H1 (cell line): Measurements from ENCODE around the gene FPR2. TPM values are rescaled to one million over a fixed set of nuclear protein-coding genes. Genes with fewer than 3 reads are reported as not detected.
A peak's percentile ranks its signal among the peaks of the same experiment; 100 is the strongest.

Experiments
- CTCF ChIA-PET: fragments of 300-600 bp; sonication (Branson Sonifier 250); formaldehyde crosslinking; loops from one replicate; lab custom pipeline; 2021; ENCODE audit not compliant: partially characterized antibody; lab: Charles Lee
- POLR2A ChIA-PET: fragments of 300-600 bp; sonication (Branson Sonifier 250); formaldehyde crosslinking; loops from one replicate; lab custom pipeline; 2021; ENCODE audit warnings: inconsistent platforms; ENCODE audit not compliant: partially characterized antibody; lab: Charles Lee
- DNase-seq, 2 experiments: peaks; one replicate each; pipeline versions ENCODE4 v3.0.0 to v3.0.0-alpha.2; 2010 to 2022; ENCODE audit warnings: low spot score in 2 of 2, low read depth in 1 of 2, mixed read lengths in 1 of 2
- FAIRE-seq: peaks from 2 replicates; lab custom pipeline; 2011; peaks lifted over from hg19 to GRCh38; lab: Jason Lieb, UNC
- H2AFZ ChIP-seq: 2 replicates; pipeline ENCODE4 v1.8.1; 2012; ENCODE audit warnings: low read length, inconsistent platforms
- H2AK5ac ChIP-seq: 2 replicates; pipeline ENCODE4 v1.6.1; 2013; ENCODE audit warnings: low read depth, low read length
- H2BK120ac ChIP-seq: replicated peaks from 2 replicates; pipeline ENCODE3; 2013; ENCODE audit warnings: low read depth, low read length, inconsistent platforms
- H2BK12ac ChIP-seq: 2 replicates; pipeline ENCODE4 v1.6.1; 2013; ENCODE audit warnings: low read depth, low read length
- H2BK15ac ChIP-seq: 2 replicates; pipeline ENCODE4 v1.6.1; 2013; ENCODE audit warnings: low read length
- H2BK20ac ChIP-seq: 2 replicates; pipeline ENCODE4 v1.6.1; 2013; ENCODE audit warnings: low read length
- H2BK5ac ChIP-seq: 2 replicates; pipeline ENCODE4 v1.6.1; 2013; ENCODE audit warnings: low read depth, low read length
- H3K14ac ChIP-seq: 2 replicates; pipeline ENCODE4 v1.6.1; 2013; ENCODE audit warnings: inconsistent platforms; ENCODE audit not compliant: insufficient read length
- H3K18ac ChIP-seq: 2 replicates; pipeline ENCODE4 v1.6.1; 2013; ENCODE audit warnings: low read length; ENCODE audit errors: extremely low read depth
- H3K23ac ChIP-seq: 2 replicates; pipeline ENCODE4 v1.6.1; 2013; ENCODE audit warnings: inconsistent platforms; ENCODE audit not compliant: insufficient read length
- H3K23me2 ChIP-seq: 2 replicates; pipeline ENCODE4 v1.6.1; 2013; ENCODE audit warnings: low read depth, low read length
- H3K27ac ChIP-seq: 2 replicates; pipeline ENCODE4 v1.6.1; 2011; ENCODE audit warnings: low read depth, low read length, inconsistent platforms
- H3K27me3 ChIP-seq, 4 experiments: replicated peaks in 1 of 4; 1 replicate in 1 of 4; 2 replicates in 3 of 4; pipeline versions ENCODE4 v1.6.1 to v1.8.1; 2011 to 2013; ENCODE audit warnings: low read length in 3 of 4, mild to moderate bottlenecking in 3 of 4, inconsistent platforms in 2 of 4, mixed read lengths in 2 of 4, moderate library complexity in 1 of 4; ENCODE audit not compliant: control insufficient read depth in 3 of 4, insufficient read depth in 3 of 4; ENCODE audit errors: extremely low read depth in 1 of 4
- H3K36me3 ChIP-seq, 4 experiments: 2 replicates each; pipeline versions ENCODE4 v1.6.1 to v1.8.1; 2011 to 2013; ENCODE audit warnings: mild to moderate bottlenecking in 4 of 4, low read length in 3 of 4, moderate library complexity in 2 of 4, control low read depth in 1 of 4, inconsistent platforms in 1 of 4; ENCODE audit not compliant: insufficient read depth in 4 of 4, control insufficient read depth in 2 of 4
- H3K4ac ChIP-seq: replicated peaks from 2 replicates; pipeline ENCODE3; 2013; ENCODE audit warnings: low read length, low read depth, mixed read lengths, inconsistent platforms; ENCODE audit not compliant: insufficient read length
- H3K4me1 ChIP-seq, 4 experiments: replicated peaks in 1 of 4; 1 replicate in 1 of 4; 2 replicates in 3 of 4; pipeline versions ENCODE4 v1.6.1 to v1.8.1; 2011 to 2013; ENCODE audit warnings: low read length in 3 of 4, inconsistent platforms in 2 of 4, mixed read lengths in 1 of 4; ENCODE audit not compliant: insufficient read depth in 4 of 4, control insufficient read depth in 3 of 4
- H3K4me2 ChIP-seq, 2 experiments: 2 replicates each; pipeline versions ENCODE4 v1.6.1 to v1.8.1; 2011 to 2013; ENCODE audit warnings: low read depth in 2 of 2, low read length in 2 of 2, control low read depth in 1 of 2, inconsistent platforms in 1 of 2, mild to moderate bottlenecking in 1 of 2; ENCODE audit not compliant: insufficient read depth in 1 of 2
- H3K4me3 ChIP-seq, 4 experiments: fragments of 200-600, 300-600 bp in 1 of 4; sonication (generic), shearing (Covaris generic), sonication (Bioruptor Twin) in 1 of 4; 2 replicates each; pipeline versions ENCODE4 v1.5.1 to v1.8.1; 2011 to 2016; ENCODE audit warnings: low read length in 4 of 4, low read depth in 3 of 4, control low read depth in 2 of 4, inconsistent platforms in 2 of 4, mild to moderate bottlenecking in 2 of 4, mixed read lengths in 1 of 4, moderate library complexity in 1 of 4; ENCODE audit not compliant: insufficient read depth in 2 of 4; ENCODE audit errors: extremely low read depth in 1 of 4
- H3K56ac ChIP-seq: replicated peaks from 2 replicates; pipeline ENCODE3; 2013; ENCODE audit warnings: low read depth, mild to moderate bottlenecking, mixed read lengths, low read length, inconsistent platforms; ENCODE audit not compliant: insufficient read length
- H3K79me1 ChIP-seq: 2 replicates; pipeline ENCODE4 v1.6.1; 2013; ENCODE audit warnings: low read depth, low read length, control low read depth
- H3K79me2 ChIP-seq, 2 experiments: 2 replicates each; pipeline versions ENCODE4 v1.6.1 to v1.8.1; 2012 to 2013; ENCODE audit warnings: low read length in 2 of 2, mild to moderate bottlenecking in 2 of 2, inconsistent platforms in 1 of 2; ENCODE audit not compliant: insufficient read depth in 2 of 2, control insufficient read depth in 1 of 2
- H3K9ac ChIP-seq, 4 experiments: replicated peaks in 1 of 4; 1 replicate in 1 of 4; 2 replicates in 3 of 4; pipeline versions ENCODE4 v1.6.1 to v1.8.1; 2011 to 2013; ENCODE audit warnings: low read depth in 3 of 4, low read length in 3 of 4, control low read depth in 2 of 4, mild to moderate bottlenecking in 2 of 4, moderate library complexity in 2 of 4, inconsistent platforms in 1 of 4; ENCODE audit errors: extremely low read depth in 1 of 4
- H3K9me3 ChIP-seq, 2 experiments: 2 replicates each; pipeline versions ENCODE4 v1.6.1 to v1.8.1; 2012 to 2013; ENCODE audit warnings: mild to moderate bottlenecking in 2 of 2, moderate library complexity in 2 of 2, control low read depth in 1 of 2, inconsistent platforms in 1 of 2, low read depth in 1 of 2, low read length in 1 of 2, mixed read lengths in 1 of 2; ENCODE audit not compliant: insufficient read depth in 2 of 2
- H4K20me1 ChIP-seq, 2 experiments: replicated peaks in 1 of 2; 2 replicates each; pipeline versions ENCODE3 to v1.8.1; 2011 to 2013; ENCODE audit warnings: inconsistent platforms in 2 of 2, low read length in 2 of 2, mild to moderate bottlenecking in 1 of 2; ENCODE audit not compliant: insufficient read depth in 2 of 2, control insufficient read depth in 1 of 2
- H4K5ac ChIP-seq: 2 replicates; pipeline ENCODE4 v1.6.1; 2013; ENCODE audit warnings: low read length, low read depth, mixed read lengths, inconsistent platforms; ENCODE audit not compliant: insufficient read length
- H4K8ac ChIP-seq: 2 replicates; pipeline ENCODE4 v1.8.0; 2013; ENCODE audit warnings: mild to moderate bottlenecking, moderate library complexity, low read length, inconsistent platforms; ENCODE audit not compliant: insufficient read depth; ENCODE audit errors: extremely low read depth
- H4K91ac ChIP-seq: replicated peaks from 2 replicates; pipeline ENCODE3; 2013; ENCODE audit warnings: low read length, mixed read lengths, inconsistent platforms; ENCODE audit not compliant: insufficient read length
- CEBPB ChIP-seq: IDR thresholded peaks from 2 replicates; pipeline ENCODE4 v1.6.1; 2012; ENCODE audit warnings: low read depth, low read length
- GABPA ChIP-seq: IDR thresholded peaks from 2 replicates; pipeline ENCODE4 v1.6.1; 2011; ENCODE audit warnings: mild to moderate bottlenecking, low read length, moderate library complexity, borderline replicate concordance; ENCODE audit not compliant: insufficient read depth
- RAD21 ChIP-seq, 2 experiments: IDR thresholded peaks in 1 of 2; conservative IDR thresholded peaks in 1 of 2; 2 replicates each; pipeline ENCODE4 v1.6.1; 2011; ENCODE audit warnings: low read depth in 2 of 2, low read length in 2 of 2, improper control_type of control experiment in 1 of 2, inconsistent platforms in 1 of 2, mild to moderate bottlenecking in 1 of 2, moderate library complexity in 1 of 2
- YY1 ChIP-seq: IDR thresholded peaks from 2 replicates; pipeline ENCODE4 v1.6.1; 2011; ENCODE audit warnings: low read depth, mild to moderate bottlenecking, low read length
- WGBS, 2 experiments: shearing (Covaris generic) in 1 of 2; methylation state at CpG; one replicate each; pipeline versions ENCODE4 v1.1.6 to v1.1.7; 2013 to 2015; ENCODE audit warnings: low lambda C conversion rate in 2 of 2, mixed read lengths in 2 of 2, inconsistent platforms in 1 of 2, low coverage in 1 of 2, missing lambda C conversion rate in 1 of 2; ENCODE audit not compliant: insufficient replicate concordance in 2 of 2, insufficient coverage in 1 of 2, insufficient read length in 1 of 2; ENCODE audit errors: extremely low coverage in 1 of 2, missing lambda C conversion rate in 1 of 2; 5-methylcytosine and 5-hydroxymethylcytosine counted together
- polyA plus RNA-seq, 7 experiments: library from polyadenylated mRNA; depleted of rRNA in 3 of 7; stranded (reverse) in 5 of 7; unstranded in 2 of 7; fragments of >200 nt in 5 of 7; fragments of 200-250 nt in 2 of 7; gene quantifications; 1 replicate in 5 of 7; 2 replicates in 1 of 7; 4 replicates in 1 of 7; pipeline versions ENCODE4 v1.2.1 to v1.2.3, GENCODE V29; 2011 to 2013; ENCODE audit warnings: missing spikeins in 2 of 7, mixed read lengths in 2 of 7
- total RNA-seq: library from RNA; stranded (reverse); fragmentation: NEBNext Ultra II Directional; extraction: Animal tissue kit (Norgen Biotek cat#: 25700); gene quantifications from 2 replicates; pipeline ENCODE4 v1.2.1, GENCODE V29; 2021
- TF ChIP-seq, protein P1 (sequence below), 3 experiments: IDR thresholded peaks; 1 replicate in 2 of 3; 2 replicates in 1 of 3; pipeline versions ENCODE4 v1.5.1 to v1.6.1; 2011; ENCODE audit warnings: low read length in 3 of 3, mild to moderate bottlenecking in 3 of 3, inconsistent platforms in 2 of 3, low read depth in 1 of 3, moderate library complexity in 1 of 3; ENCODE audit not compliant: insufficient read depth in 1 of 3; ENCODE audit errors: control extremely low read depth in 1 of 3

Gene FPR2
- total and polyA plus RNA-seq, 2 of the 8 experiments (the other 6 are each of a cell fraction or from before 2014, with no cell fraction given): 0.17 TPM; not detected in 1

DNA sequence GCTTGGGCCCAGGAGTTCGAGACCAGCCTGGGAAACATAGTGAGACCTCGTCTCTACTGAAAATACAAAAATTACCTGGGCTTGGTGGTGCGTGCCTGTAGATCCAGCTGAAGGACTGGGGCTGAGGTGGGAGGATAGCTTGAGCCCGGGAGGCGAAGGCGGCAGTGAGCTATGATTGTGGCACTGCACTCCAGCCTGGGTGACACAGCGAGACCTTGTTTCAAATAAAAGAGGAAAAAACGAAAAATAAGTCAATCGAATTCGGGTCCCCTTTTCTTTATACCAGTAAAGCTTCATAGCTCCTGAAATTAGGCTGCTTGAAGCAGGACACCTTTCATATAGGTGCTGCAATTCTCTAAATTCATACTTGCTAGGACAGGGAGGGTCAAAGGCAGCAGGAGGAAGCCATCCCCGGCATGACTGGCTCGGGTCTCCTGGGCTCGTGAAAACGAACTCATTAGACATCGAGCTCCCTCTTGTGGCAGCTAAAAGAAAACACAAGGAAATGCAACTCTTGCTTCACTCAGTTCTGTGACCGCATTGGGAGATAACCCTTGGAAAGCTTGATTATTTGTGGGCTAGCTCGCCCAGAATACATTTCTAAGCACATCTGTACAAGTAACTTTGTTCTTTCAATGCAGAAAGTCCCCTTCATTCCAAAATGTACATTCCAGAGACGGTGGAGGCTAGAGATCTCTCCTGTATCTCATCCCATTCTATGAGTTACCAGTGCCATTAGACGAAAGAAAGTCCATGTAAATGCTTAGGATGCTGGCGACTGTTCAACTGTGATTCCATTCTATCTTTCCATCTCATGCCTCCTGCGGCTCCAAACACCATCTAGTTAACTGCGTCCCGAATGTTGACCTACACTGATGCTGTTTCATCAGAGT lies 16.8 kb downstream of the FPR2 start:
- H3K18ac ChIP-seq: no peak overlapping the region
- H3K23ac ChIP-seq: no peak overlapping the region
- H4K5ac ChIP-seq: no peak overlapping the region
- H3K23me2 ChIP-seq: no peaks in the 10 kb centered on the region
- H3K4me2 ChIP-seq: no peak overlapping the region
- H3K27ac ChIP-seq: no peak overlapping the region
- ChIA-PET POLR2A (interaction anchor here (1.2 to 1.5 kb wide), 2 partner anchors 74 to 90 kb away, joined by 3 to 4 read pairs; no protein-coding TSS in a partner anchor), CTCF (interaction anchor here (0.5 to 2.9 kb wide), 44 partner anchors 9 to 482 kb away, joined by 3 to 17 read pairs (median 5); partner anchors contain the start of gene SPACA6)
- peak; percentile 50 to 51 for DNase-seq
- H2BK5ac ChIP-seq: no peak overlapping the region
- no peak overlapping the region for H3K4ac ChIP-seq
- no peak overlapping the region; the same call in none of the 2 replicates for H2BK12ac ChIP-seq
- no peak overlapping the region for H2BK15ac ChIP-seq
- H3K4me3 ChIP-seq: no peak overlapping the region
- no peaks in the 10 kb centered on the region for H3K36me3 ChIP-seq
- no peak overlapping the region for H4K91ac ChIP-seq
- no peaks in the 10 kb centered on the region for H4K20me1 ChIP-seq
- no peak overlapping the region for H3K56ac ChIP-seq
- H3K79me1 ChIP-seq: no peaks in the 10 kb centered on the region
- no peak overlapping the region for H3K9ac ChIP-seq
- no peak overlapping the region for H2AK5ac ChIP-seq
- H3K14ac ChIP-seq: no peak overlapping the region
- H3K27me3 ChIP-seq: no peaks in the 10 kb centered on the region; a peak in 1 of 7 replicates
- no peak overlapping the region for H2BK20ac ChIP-seq
- TF ChIP-seq CEBPB: peak; percentile 93
- no peak for TF ChIP-seq GABPA
- TF ChIP-seq YY1: peak; percentile 51; the same call in 1 of the 2 replicates
- TF ChIP-seq, protein P1, sequence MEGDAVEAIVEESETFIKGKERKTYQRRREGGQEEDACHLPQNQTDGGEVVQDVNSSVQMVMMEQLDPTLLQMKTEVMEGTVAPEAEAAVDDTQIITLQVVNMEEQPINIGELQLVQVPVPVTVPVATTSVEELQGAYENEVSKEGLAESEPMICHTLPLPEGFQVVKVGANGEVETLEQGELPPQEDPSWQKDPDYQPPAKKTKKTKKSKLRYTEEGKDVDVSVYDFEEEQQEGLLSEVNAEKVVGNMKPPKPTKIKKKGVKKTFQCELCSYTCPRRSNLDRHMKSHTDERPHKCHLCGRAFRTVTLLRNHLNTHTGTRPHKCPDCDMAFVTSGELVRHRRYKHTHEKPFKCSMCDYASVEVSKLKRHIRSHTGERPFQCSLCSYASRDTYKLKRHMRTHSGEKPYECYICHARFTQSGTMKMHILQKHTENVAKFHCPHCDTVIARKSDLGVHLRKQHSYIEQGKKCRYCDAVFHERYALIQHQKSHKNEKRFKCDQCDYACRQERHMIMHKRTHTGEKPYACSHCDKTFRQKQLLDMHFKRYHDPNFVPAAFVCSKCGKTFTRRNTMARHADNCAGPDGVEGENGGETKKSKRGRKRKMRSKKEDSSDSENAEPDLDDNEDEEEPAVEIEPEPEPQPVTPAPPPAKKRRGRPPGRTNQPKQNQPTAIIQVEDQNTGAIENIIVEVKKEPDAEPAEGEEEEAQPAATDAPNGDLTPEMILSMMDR (IDR thresholded peaks at IDR 0.05; ENCODE audit: control extremely low read depth in 1 of 3, insufficient read depth in 1 of 3, low read depth in 1 of 3, low read length in 3 of 3): peak; percentile 47 to 83 (median 81)
- TF ChIP-seq RAD21 (IDR thresholded peaks at IDR 0.05 in 1 of 2, conservative IDR thresholded peaks at IDR 0.05 in 1 of 2; ENCODE audit: low read depth in 2 of 2, low read length in 2 of 2): peak; percentile 91 to 93
- TF ChIP-seq, all 59 proteins: peak for 4
- Histone ChIP-seq H2BK120ac (no peak overlapping the region), H3K9me3 (no peaks in the 10 kb centered on the region), H3K4me1 (no peaks in the 10 kb centered on the region), H2AFZ (peak overlapping the region; percentile 99), H3K79me2 (no peaks in the 10 kb centered on the region), H4K8ac (peak overlapping the region; percentile 18; the same call in 1 of the 2 replicates)
- peak; percentile 93 for FAIRE-seq
- WGBS, 2 experiments: 41% methylated on average over 23 of the region's 23 CpGs; no CpG with 5 or more reads in 1 of the 2 experiments
